ENCODE results near the gene SDF4.

Gene SDF4

GRCh38 chr1:1217621-1218523 is 13.9 kb downstream of the SDF4 start:
- no peak for DNase-seq (ENCODE audit: low read depth)
- H3K4me3 ChIP-seq (ENCODE audit: low read depth, low read length): no peak overlapping the region
- no peak for TF ChIP-seq CTCF (IDR thresholded peaks at IDR 0.05; ENCODE audit: low read depth, low read length, missing control alignments)

- no peak overlapping the region for H3K4me3 ChIP-seq (ENCODE audit: low read depth, low read length)
- no peak for DNase-seq (ENCODE audit: low read depth)
- no peak for TF ChIP-seq CTCF (IDR thresholded peaks at IDR 0.05; ENCODE audit: low read depth, low read length, missing control alignments)
Measured at GRCh38 chr1:1216770-1217620, 14.8 kb downstream of the SDF4 start.

- DNase-seq (ENCODE audit: low read depth): no peak
- no peak for TF ChIP-seq CTCF (IDR thresholded peaks at IDR 0.05; ENCODE audit: low read depth, low read length, missing control alignments)
- no peak overlapping the region for H3K4me3 ChIP-seq (ENCODE audit: low read depth, low read length)
Measured at GRCh38 chr1:1215881-1216605, 15.8 kb downstream of the SDF4 start.

- TF ChIP-seq CTCF (IDR thresholded peaks at IDR 0.05; ENCODE audit: low read depth, low read length, missing control alignments): no peak
- no peak for DNase-seq (ENCODE audit: low read depth)
- H3K4me3 ChIP-seq (ENCODE audit: low read depth, low read length): no peak overlapping the region
Measured at GRCh38 chr1:1215080-1215676, 16.6 kb downstream of the SDF4 start.

- no peak for TF ChIP-seq CTCF (IDR thresholded peaks at IDR 0.05; ENCODE audit: low read depth, low read length, missing control alignments)
- no peak within 1 kb of the TSS for H3K4me3 ChIP-seq (ENCODE audit: low read depth, low read length)
- no peak for DNase-seq (ENCODE audit: low read depth)
Measured at GRCh38 chr1:1213345-1214265, 18.2 kb downstream of the SDF4 start, which contains the start of gene TNFRSF4. Gene TNFRSF4 (minus strand): TSS chr1:1214153. CDS start chr1:1214127, 26 bp downstream.

All from GM12864 (cell line).